WTC11 (cell line): Measurements from ENCODE around the gene STIP1. TPM values are rescaled to one million over a fixed set of nuclear protein-coding genes. Genes with fewer than 3 reads are reported as not detected.

Experiments used
- FOXJ3 ChIP-seq: sonication (generic); formaldehyde crosslinking; IDR thresholded peaks from 2 replicates; pipeline ENCODE4 v1.9.0; 2021; ENCODE audit warnings: missing genetic modification reagents, mild to moderate bottlenecking, borderline replicate concordance
- FOXK1 ChIP-seq: sonication (generic); formaldehyde crosslinking; IDR thresholded peaks from 2 replicates; pipeline ENCODE4 v1.8.0; 2022; ENCODE audit warnings: mild to moderate bottlenecking, moderate library complexity, missing genetic modification reagents
- GRHL2 ChIP-seq: fragments of 250-450 bp; sonication (Bioruptor Pico); IDR thresholded peaks from 2 replicates; pipeline ENCODE4 v1.8.0; 2022; ENCODE audit warnings: mild to moderate bottlenecking, moderate library complexity; ENCODE audit not compliant: insufficient replicate concordance, severe bottlenecking
- HMGA2 ChIP-seq: fragments of 250-450 bp; sonication (Bioruptor Pico); IDR thresholded peaks from 2 replicates; pipeline ENCODE4 v1.4.0; 2021; ENCODE audit warnings: mild to moderate bottlenecking, moderate library complexity
- MXD4 ChIP-seq: fragments of 250-450 bp; sonication (Bioruptor Pico); IDR thresholded peaks from 2 replicates; pipeline ENCODE4 v1.8.0; 2021; ENCODE audit warnings: mild to moderate bottlenecking, moderate library complexity, borderline replicate concordance
- NFYB ChIP-seq: sonication (generic); formaldehyde crosslinking; conservative IDR thresholded peaks from 2 replicates; pipeline ENCODE4 v1.8.0; 2022; ENCODE audit warnings: low read depth, missing genetic modification reagents
- PRRX2 ChIP-seq: fragments of 250-450 bp; sonication (Bioruptor Pico); IDR thresholded peaks from 2 replicates; pipeline ENCODE4 v1.8.0; 2021; ENCODE audit warnings: mild to moderate bottlenecking
- SMAD3 ChIP-seq: sonication (generic); formaldehyde crosslinking; IDR thresholded peaks from 2 replicates; pipeline ENCODE4 v1.8.0; 2022; ENCODE audit warnings: missing genetic modification reagents, mild to moderate bottlenecking, borderline replicate concordance
- SMAD4 ChIP-seq: sonication (generic); formaldehyde crosslinking; IDR thresholded peaks from 2 replicates; pipeline ENCODE4 v1.8.0; 2022; ENCODE audit warnings: mild to moderate bottlenecking, missing genetic modification reagents
- SOX15 ChIP-seq: fragments of 250-450 bp; sonication (Bioruptor Pico); IDR thresholded peaks from 2 replicates; pipeline ENCODE4 v1.9.0; 2021; ENCODE audit warnings: mild to moderate bottlenecking
- TEAD4 ChIP-seq: sonication (generic); formaldehyde crosslinking; IDR thresholded peaks from 2 replicates; pipeline ENCODE4 v1.8.0; 2022; ENCODE audit warnings: mild to moderate bottlenecking, missing genetic modification reagents
- ZNF232 ChIP-seq: sonication (generic); formaldehyde crosslinking; IDR thresholded peaks from 2 replicates; pipeline ENCODE4 v1.8.0; 2022; ENCODE audit warnings: mild to moderate bottlenecking, missing genetic modification reagents
- ZNF396 ChIP-seq: fragments of 250-450 bp; sonication (Bioruptor Pico); IDR thresholded peaks from 2 replicates; pipeline ENCODE4 v1.8.0; 2021; ENCODE audit warnings: mild to moderate bottlenecking, moderate library complexity, borderline replicate concordance
- ZNF416 ChIP-seq: fragments of 250-450 bp; sonication (Bioruptor Pico); IDR thresholded peaks from 2 replicates; pipeline ENCODE4 v1.9.0; 2021; ENCODE audit warnings: mild to moderate bottlenecking, inconsistent platforms
- ZNF671 ChIP-seq: fragments of 250-450 bp; sonication (Bioruptor Pico); IDR thresholded peaks from 2 replicates; pipeline ENCODE4 v1.8.0; 2021; ENCODE audit warnings: mild to moderate bottlenecking
- total RNA-seq: library from RNA; stranded (reverse); gene quantifications from 3 replicates; pipeline ENCODE4 v1.2.3, GENCODE V29; 2021
- TF ChIP-seq, protein P1 (sequence below): sonication (generic); formaldehyde crosslinking; IDR thresholded peaks from 2 replicates; pipeline ENCODE4 v1.8.1; 2023; ENCODE audit warnings: mild to moderate bottlenecking, missing genetic modification reagents, moderate library complexity
- TF ChIP-seq, protein P2 (sequence below): fragments of 250-450 bp; sonication (Bioruptor Pico); conservative IDR thresholded peaks from 2 replicates; pipeline ENCODE4 v1.9.0; 2021; ENCODE audit warnings: mild to moderate bottlenecking
- TF ChIP-seq, protein P3 (sequence below): sonication (generic); formaldehyde crosslinking; IDR thresholded peaks from 2 replicates; pipeline ENCODE4 v1.8.1; 2022; ENCODE audit warnings: missing genetic modification reagents, borderline replicate concordance
- TF ChIP-seq, protein P4 (sequence below): sonication (generic); formaldehyde crosslinking; IDR thresholded peaks from 2 replicates; pipeline ENCODE4 v1.8.1; 2023; ENCODE audit warnings: mild to moderate bottlenecking, missing genetic modification reagents, borderline replicate concordance
- TF ChIP-seq, protein P5 (sequence below): fragments of 250-450 bp; sonication (Bioruptor Pico); IDR thresholded peaks from 2 replicates; pipeline ENCODE4 v1.9.0; 2021; ENCODE audit warnings: mild to moderate bottlenecking
- TF ChIP-seq, protein P6 (sequence below): sonication (generic); formaldehyde crosslinking; IDR thresholded peaks from 2 replicates; pipeline ENCODE4 v1.8.0; 2022; ENCODE audit warnings: mild to moderate bottlenecking, missing genetic modification reagents
- TF ChIP-seq, protein P7 (sequence below): sonication (generic); formaldehyde crosslinking; IDR thresholded peaks from 2 replicates; pipeline ENCODE4 v1.8.0; 2022; ENCODE audit warnings: mild to moderate bottlenecking, missing genetic modification reagents
- TF ChIP-seq, protein P8 (sequence below): sonication (generic); formaldehyde crosslinking; IDR thresholded peaks from 2 replicates; pipeline ENCODE4 v1.8.1; 2022; ENCODE audit warnings: low read depth, missing genetic modification reagents, borderline replicate concordance
- TF ChIP-seq, protein P9 (sequence below): fragments of 200-600 bp; IDR thresholded peaks from 2 replicates; pipeline ENCODE4 v1.8.0; 2022; ENCODE audit warnings: antibody characterized with exemption

STIP1 gene
- total RNA-seq, 1 experiment from 2014 or later: 296 TPM

DNA sequence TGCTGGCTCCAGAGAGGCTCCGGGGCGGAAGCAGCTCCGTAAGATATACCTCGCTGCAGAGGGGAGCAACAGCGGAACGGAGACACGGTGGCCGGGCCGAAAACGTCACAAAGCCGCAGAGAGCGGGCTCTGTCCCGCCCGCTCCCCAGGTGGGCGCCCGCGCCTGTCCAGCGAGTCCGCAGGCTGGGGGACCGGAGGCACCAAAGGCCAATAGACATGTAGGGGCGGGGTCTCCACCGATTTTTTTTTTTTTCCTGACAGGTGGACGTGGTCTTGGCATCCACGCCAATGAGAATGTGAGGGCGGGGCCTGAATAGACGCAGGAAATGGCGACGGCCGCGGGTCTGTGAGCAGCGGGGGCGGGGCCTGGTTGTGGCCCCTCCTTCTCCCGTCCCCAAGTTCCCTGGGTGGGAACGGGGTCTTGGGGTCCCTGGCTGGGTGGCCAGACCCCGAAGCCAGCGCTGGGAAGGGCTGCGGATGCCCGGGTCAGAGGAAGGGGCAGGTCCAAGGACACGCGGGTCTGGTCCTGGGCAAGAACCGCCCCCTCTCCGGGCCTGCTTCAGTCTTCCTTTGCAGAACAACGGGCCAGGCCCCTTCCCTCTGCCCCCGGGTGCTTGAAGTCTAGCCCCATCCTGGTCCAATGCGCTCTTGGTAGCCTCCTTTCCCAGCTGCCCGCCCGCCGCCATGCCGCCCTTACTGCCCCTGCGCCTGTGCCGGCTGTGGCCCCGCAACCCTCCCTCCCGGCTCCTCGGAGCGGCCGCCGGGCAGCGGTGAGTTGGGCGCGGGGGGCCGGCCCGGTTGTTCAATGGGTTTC is 44.4 kb downstream of the STIP1 start, which contains the start of gene DNAJC4 (continued):
- TF ChIP-seq, protein P1, sequence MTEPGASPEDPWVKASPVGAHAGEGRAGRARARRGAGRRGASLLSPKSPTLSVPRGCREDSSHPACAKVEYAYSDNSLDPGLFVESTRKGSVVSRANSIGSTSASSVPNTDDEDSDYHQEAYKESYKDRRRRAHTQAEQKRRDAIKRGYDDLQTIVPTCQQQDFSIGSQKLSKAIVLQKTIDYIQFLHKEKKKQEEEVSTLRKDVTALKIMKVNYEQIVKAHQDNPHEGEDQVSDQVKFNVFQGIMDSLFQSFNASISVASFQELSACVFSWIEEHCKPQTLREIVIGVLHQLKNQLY (CRISPR knock-in tag): no peak
- TF ChIP-seq, protein P2, sequence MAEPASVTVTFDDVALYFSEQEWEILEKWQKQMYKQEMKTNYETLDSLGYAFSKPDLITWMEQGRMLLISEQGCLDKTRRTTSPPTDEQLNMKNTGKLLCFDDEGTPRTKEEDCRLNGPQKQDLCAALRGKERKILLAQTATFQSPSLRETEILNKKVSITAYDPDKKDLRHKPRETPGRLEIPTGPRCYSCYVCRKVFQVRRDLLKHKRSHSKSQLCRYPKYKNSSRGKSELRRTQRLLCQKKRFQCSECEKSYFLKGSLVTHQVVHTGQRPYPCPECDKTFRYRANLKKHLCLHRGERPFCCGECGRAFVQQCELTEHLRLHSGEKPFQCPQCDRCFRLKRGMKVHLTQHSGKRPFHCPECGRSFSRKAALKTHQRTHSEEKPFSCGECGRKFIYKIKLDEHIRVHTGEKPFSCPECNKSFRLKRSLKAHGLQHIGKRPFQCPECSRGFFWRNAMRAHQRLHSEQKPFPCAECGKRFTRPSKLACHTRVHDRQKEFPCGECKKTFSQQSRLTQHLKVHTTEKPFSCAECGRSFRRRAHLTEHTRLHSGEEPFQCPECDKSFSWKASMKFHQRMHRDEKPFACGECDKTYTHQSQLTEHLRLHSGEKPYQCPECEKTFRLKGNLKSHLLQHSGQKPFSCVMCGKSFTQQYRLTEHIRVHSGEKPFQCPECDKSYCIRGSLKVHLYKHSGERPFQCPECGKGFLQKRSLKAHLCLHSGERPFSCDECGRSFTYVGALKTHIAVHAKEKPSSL: no peak
- TF ChIP-seq MXD4 (CRISPR knock-in tag) (no peak), SMAD3 (CRISPR knock-in tag) (no peak), FOXJ3 (CRISPR knock-in tag) (no peak), TEAD4 (no peak), ZNF671 (CRISPR knock-in tag) (no peak), NFYB (CRISPR knock-in tag) (peak; percentile 46), PRRX2 (no peak), FOXK1 (peak; percentile 58), GRHL2 (CRISPR knock-in tag) (no peak), ZNF396 (no peak), SMAD4 (CRISPR knock-in tag) (no peak), SOX15 (CRISPR knock-in tag) (no peak), HMGA2 (CRISPR knock-in tag) (no peak), ZNF416 (CRISPR knock-in tag) (no peak), ZNF232 (no peak)
- TF ChIP-seq, protein P3, sequence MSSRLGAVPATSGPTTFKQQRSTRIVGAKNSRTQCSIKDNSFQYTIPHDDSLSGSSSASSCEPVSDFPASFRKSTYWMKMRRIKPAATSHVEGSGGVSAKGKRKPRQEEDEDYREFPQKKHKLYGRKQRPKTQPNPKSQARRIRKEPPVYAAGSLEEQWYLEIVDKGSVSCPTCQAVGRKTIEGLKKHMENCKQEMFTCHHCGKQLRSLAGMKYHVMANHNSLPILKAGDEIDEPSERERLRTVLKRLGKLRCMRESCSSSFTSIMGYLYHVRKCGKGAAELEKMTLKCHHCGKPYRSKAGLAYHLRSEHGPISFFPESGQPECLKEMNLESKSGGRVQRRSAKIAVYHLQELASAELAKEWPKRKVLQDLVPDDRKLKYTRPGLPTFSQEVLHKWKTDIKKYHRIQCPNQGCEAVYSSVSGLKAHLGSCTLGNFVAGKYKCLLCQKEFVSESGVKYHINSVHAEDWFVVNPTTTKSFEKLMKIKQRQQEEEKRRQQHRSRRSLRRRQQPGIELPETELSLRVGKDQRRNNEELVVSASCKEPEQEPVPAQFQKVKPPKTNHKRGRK: no peak
- TF ChIP-seq, protein P4, sequence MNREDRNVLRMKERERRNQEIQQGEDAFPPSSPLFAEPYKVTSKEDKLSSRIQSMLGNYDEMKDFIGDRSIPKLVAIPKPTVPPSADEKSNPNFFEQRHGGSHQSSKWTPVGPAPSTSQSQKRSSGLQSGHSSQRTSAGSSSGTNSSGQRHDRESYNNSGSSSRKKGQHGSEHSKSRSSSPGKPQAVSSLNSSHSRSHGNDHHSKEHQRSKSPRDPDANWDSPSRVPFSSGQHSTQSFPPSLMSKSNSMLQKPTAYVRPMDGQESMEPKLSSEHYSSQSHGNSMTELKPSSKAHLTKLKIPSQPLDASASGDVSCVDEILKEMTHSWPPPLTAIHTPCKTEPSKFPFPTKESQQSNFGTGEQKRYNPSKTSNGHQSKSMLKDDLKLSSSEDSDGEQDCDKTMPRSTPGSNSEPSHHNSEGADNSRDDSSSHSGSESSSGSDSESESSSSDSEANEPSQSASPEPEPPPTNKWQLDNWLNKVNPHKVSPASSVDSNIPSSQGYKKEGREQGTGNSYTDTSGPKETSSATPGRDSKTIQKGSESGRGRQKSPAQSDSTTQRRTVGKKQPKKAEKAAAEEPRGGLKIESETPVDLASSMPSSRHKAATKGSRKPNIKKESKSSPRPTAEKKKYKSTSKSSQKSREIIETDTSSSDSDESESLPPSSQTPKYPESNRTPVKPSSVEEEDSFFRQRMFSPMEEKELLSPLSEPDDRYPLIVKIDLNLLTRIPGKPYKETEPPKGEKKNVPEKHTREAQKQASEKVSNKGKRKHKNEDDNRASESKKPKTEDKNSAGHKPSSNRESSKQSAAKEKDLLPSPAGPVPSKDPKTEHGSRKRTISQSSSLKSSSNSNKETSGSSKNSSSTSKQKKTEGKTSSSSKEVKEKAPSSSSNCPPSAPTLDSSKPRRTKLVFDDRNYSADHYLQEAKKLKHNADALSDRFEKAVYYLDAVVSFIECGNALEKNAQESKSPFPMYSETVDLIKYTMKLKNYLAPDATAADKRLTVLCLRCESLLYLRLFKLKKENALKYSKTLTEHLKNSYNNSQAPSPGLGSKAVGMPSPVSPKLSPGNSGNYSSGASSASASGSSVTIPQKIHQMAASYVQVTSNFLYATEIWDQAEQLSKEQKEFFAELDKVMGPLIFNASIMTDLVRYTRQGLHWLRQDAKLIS (CRISPR knock-in tag): no peak
- TF ChIP-seq, protein P5, sequence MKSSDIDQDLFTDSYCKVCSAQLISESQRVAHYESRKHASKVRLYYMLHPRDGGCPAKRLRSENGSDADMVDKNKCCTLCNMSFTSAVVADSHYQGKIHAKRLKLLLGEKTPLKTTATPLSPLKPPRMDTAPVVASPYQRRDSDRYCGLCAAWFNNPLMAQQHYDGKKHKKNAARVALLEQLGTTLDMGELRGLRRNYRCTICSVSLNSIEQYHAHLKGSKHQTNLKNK (CRISPR knock-in tag): no peak
- TF ChIP-seq, protein P6, sequence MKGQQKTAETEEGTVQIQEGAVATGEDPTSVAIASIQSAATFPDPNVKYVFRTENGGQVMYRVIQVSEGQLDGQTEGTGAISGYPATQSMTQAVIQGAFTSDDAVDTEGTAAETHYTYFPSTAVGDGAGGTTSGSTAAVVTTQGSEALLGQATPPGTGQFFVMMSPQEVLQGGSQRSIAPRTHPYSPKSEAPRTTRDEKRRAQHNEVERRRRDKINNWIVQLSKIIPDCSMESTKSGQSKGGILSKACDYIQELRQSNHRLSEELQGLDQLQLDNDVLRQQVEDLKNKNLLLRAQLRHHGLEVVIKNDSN (CRISPR knock-in tag): no peak
- TF ChIP-seq, protein P7, sequence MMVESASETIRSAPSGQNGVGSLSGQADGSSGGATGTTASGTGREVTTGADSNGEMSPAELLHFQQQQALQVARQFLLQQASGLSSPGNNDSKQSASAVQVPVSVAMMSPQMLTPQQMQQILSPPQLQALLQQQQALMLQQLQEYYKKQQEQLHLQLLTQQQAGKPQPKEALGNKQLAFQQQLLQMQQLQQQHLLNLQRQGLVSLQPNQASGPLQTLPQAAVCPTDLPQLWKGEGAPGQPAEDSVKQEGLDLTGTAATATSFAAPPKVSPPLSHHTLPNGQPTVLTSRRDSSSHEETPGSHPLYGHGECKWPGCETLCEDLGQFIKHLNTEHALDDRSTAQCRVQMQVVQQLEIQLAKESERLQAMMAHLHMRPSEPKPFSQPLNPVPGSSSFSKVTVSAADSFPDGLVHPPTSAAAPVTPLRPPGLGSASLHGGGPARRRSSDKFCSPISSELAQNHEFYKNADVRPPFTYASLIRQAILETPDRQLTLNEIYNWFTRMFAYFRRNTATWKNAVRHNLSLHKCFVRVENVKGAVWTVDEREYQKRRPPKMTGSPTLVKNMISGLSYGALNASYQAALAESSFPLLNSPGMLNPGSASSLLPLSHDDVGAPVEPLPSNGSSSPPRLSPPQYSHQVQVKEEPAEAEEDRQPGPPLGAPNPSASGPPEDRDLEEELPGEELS (CRISPR knock-in tag): no peak
- TF ChIP-seq, protein P8, sequence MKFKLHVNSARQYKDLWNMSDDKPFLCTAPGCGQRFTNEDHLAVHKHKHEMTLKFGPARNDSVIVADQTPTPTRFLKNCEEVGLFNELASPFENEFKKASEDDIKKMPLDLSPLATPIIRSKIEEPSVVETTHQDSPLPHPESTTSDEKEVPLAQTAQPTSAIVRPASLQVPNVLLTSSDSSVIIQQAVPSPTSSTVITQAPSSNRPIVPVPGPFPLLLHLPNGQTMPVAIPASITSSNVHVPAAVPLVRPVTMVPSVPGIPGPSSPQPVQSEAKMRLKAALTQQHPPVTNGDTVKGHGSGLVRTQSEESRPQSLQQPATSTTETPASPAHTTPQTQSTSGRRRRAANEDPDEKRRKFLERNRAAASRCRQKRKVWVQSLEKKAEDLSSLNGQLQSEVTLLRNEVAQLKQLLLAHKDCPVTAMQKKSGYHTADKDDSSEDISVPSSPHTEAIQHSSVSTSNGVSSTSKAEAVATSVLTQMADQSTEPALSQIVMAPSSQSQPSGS (CRISPR knock-in tag): no peak
- TF ChIP-seq, protein P9, sequence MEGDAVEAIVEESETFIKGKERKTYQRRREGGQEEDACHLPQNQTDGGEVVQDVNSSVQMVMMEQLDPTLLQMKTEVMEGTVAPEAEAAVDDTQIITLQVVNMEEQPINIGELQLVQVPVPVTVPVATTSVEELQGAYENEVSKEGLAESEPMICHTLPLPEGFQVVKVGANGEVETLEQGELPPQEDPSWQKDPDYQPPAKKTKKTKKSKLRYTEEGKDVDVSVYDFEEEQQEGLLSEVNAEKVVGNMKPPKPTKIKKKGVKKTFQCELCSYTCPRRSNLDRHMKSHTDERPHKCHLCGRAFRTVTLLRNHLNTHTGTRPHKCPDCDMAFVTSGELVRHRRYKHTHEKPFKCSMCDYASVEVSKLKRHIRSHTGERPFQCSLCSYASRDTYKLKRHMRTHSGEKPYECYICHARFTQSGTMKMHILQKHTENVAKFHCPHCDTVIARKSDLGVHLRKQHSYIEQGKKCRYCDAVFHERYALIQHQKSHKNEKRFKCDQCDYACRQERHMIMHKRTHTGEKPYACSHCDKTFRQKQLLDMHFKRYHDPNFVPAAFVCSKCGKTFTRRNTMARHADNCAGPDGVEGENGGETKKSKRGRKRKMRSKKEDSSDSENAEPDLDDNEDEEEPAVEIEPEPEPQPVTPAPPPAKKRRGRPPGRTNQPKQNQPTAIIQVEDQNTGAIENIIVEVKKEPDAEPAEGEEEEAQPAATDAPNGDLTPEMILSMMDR: no peak
